OCI-LY7 (cell line): ENCODE results near the gene DIP2C. TPM values are rescaled to one million over a fixed set of nuclear protein-coding genes. Genes with fewer than 3 reads are reported as not detected.
A peak's percentile ranks its signal among the peaks of the same experiment; 100 is the strongest.

Source experiments
- BruUV-seq: library from RNA; stranded (reverse); fragments of 400-500 nt; replicated peaks from 2 replicates; lab custom pipeline; 2021; lab: Mats Ljungman, UMichigan
- CTCF ChIA-PET: fragments of 300-600 bp; sonication (Branson Sonifier 250); formaldehyde crosslinking; loops from one replicate; lab custom pipeline; 2022; ENCODE audit warnings: antibody characterized with exemption; ENCODE audit not compliant: unreplicated experiment; lab: Charles Lee
- POLR2A ChIA-PET: fragments of 300-600 bp; sonication (Branson Sonifier 250); formaldehyde crosslinking; loops from one replicate; lab custom pipeline; 2022; ENCODE audit warnings: antibody characterized with exemption; lab: Charles Lee
- DNase-seq: peaks from one replicate; pipeline ENCODE4 v3.0.0-alpha.2; 2015; ENCODE audit warnings: low spot score
- H2AFZ ChIP-seq: fragments of 200-600 bp; sonication (generic), shearing (Covaris generic); 2 replicates; pipeline ENCODE4 v1.6.1; 2014; ENCODE audit warnings: mild to moderate bottlenecking, antibody characterized with exemption, low read length, moderate library complexity
- H3K27ac ChIP-seq: fragments of 200-600 bp; sonication (generic); 2 replicates; pipeline ENCODE4 v1.5.1; 2014; ENCODE audit warnings: mixed run types, low read depth, mild to moderate bottlenecking, moderate library complexity, low read length, inconsistent platforms; ENCODE audit not compliant: poor library complexity, severe bottlenecking
- H3K36me3 ChIP-seq: fragments of 200-600 bp; sonication (generic); 2 replicates; pipeline ENCODE4 v1.6.1; 2014; ENCODE audit warnings: mild to moderate bottlenecking, antibody characterized with exemption, low read length, moderate library complexity, mixed read lengths; ENCODE audit not compliant: insufficient read depth
- H3K4me1 ChIP-seq: fragments of 200-600 bp; sonication (generic); 2 replicates; pipeline ENCODE4 v1.5.1; 2014; ENCODE audit warnings: mild to moderate bottlenecking, low read length; ENCODE audit not compliant: insufficient read depth, poor library complexity, severe bottlenecking
- H3K4me2 ChIP-seq: fragments of 200-600 bp; sonication (generic); 2 replicates; pipeline ENCODE4 v1.6.1; 2014; ENCODE audit warnings: mild to moderate bottlenecking, low read length
- H3K4me3 ChIP-seq: fragments of 200-600 bp; sonication (generic); 2 replicates; pipeline ENCODE4 v1.5.1; 2014; ENCODE audit warnings: mild to moderate bottlenecking, low read depth, low read length; ENCODE audit not compliant: poor library complexity, severe bottlenecking
- H3K79me2 ChIP-seq: fragments of 200-600 bp; sonication (generic); 2 replicates; pipeline ENCODE4 v1.6.1; 2016; ENCODE audit warnings: low read depth, mild to moderate bottlenecking, low read length, moderate library complexity, mixed read lengths; ENCODE audit not compliant: insufficient read depth
- H3K9me2 ChIP-seq: fragments of 200-600 bp; sonication (generic); 2 replicates; pipeline ENCODE4 v1.6.1; 2016; ENCODE audit warnings: mild to moderate bottlenecking, low read length, mixed read lengths; ENCODE audit not compliant: insufficient read depth
- H3K9me3 ChIP-seq: fragments of 200-600 bp; sonication (generic); 2 replicates; pipeline ENCODE4 v1.6.1; 2014; ENCODE audit warnings: mild to moderate bottlenecking, mixed run types, low read length, mixed read lengths
- H4K20me1 ChIP-seq: fragments of 200-600 bp; sonication (generic); 2 replicates; pipeline ENCODE4 v1.6.1; 2014; ENCODE audit warnings: mild to moderate bottlenecking, antibody characterized with exemption, low read length, moderate library complexity, mixed read lengths; ENCODE audit not compliant: insufficient read depth
- CTCF ChIP-seq: fragments of 200-600 bp; sonication (generic); conservative IDR thresholded peaks from 2 replicates; pipeline ENCODE4 v1.5.1; 2014; ENCODE audit warnings: mild to moderate bottlenecking, antibody characterized with exemption, low read length, moderate library complexity, mixed read lengths
- EZH2phosphoT487 ChIP-seq: fragments of 200-600 bp; sonication (generic); IDR thresholded peaks from 2 replicates; pipeline ENCODE4 v1.6.1; 2018; ENCODE audit warnings: low read depth, borderline replicate concordance, mild to moderate bottlenecking, mixed run types, antibody characterized with exemption, low read length, moderate library complexity, mixed read lengths
- intact Hi-C: fragments of 100-400 bp; cut with micrococcal nuclease; formaldehyde crosslinking; loops from one replicate; pipeline ENCODE4 v1.10.0; 2022; ENCODE audit not compliant: unreplicated experiment
- total RNA-seq, 2 experiments: library from RNA; depleted of rRNA in 1 of 2; stranded (reverse); fragments of >200 nt in 1 of 2; shearing (Covaris generic) in 1 of 2; gene quantifications; 2 replicates each; pipeline ENCODE4 v1.2.3, GENCODE V29; 2014 to 2022

The DIP2C gene
- total RNA-seq, 2 experiments from 2014 or later = 10.9 to 29.5 TPM

- BruUV-seq = no TSS peak
- H3K27ac ChIP-seq = peak overlapping the region; percentile 96
- TF ChIP-seq CTCF = no peak
- no peak for TF ChIP-seq EZH2phosphoT487
- peaks cover 31% of the 10 kb centered on the region for H3K36me3 ChIP-seq
- intact Hi-C loops = loop anchor here (1.0 to 2.0 kb wide), 2 partner anchors 17 to 208 kb away; no protein-coding TSS in a partner anchor
- peak overlapping the region; percentile 58 for H3K4me3 ChIP-seq
- peak overlapping the region; percentile 77 for H3K4me2 ChIP-seq
- peak overlapping the region; percentile 0; the same call in 1 of the 2 replicates for H2AFZ ChIP-seq
- DNase-seq = peak; percentile 91
- ChIA-PET POLR2A (interaction anchor here (0.7 to 2.7 kb wide), 12 partner anchors 9 to 205 kb away, joined by 3 to 15 read pairs (median 4); no protein-coding TSS in a partner anchor), CTCF (interaction anchor here (0.6 to 1.6 kb wide), 4 partner anchors 10 to 176 kb away, joined by 3 to 4 read pairs (median 4); no protein-coding TSS in a partner anchor)
- H3K4me1 ChIP-seq = peaks cover 94% of the 10 kb centered on the region
- H3K9me3 ChIP-seq = no peaks in the 10 kb centered on the region
- no peaks in the 10 kb centered on the region for H3K9me2 ChIP-seq
- H3K79me2 ChIP-seq = no peaks in the 10 kb centered on the region
- no peaks in the 10 kb centered on the region for H4K20me1 ChIP-seq
Measured at GRCh38 chr10:306675-307185, 382.7 kb downstream of the DIP2C start.

GRCh38 chr10:306007-306674 lies 383.3 kb downstream of the DIP2C start:
- no TSS peak for BruUV-seq
- intact Hi-C loops = loop anchor here (2.0 kb wide), 1 partner anchor 209 kb away; no protein-coding TSS in a partner anchor
- no peak for TF ChIP-seq EZH2phosphoT487
- no peak for TF ChIP-seq CTCF
- Histone ChIP-seq H3K79me2 (no peaks in the 10 kb centered on the region), H3K27ac (peak overlapping the region; percentile 96), H2AFZ (peak overlapping the region; percentile 0; the same call in 1 of the 2 replicates), H3K4me3 (peak overlapping the region; percentile 58), H3K36me3 (peaks cover 37% of the 10 kb centered on the region), H3K9me2 (no peaks in the 10 kb centered on the region), H4K20me1 (no peaks in the 10 kb centered on the region), H3K4me2 (peak overlapping the region; percentile 77), H3K9me3 (no peaks in the 10 kb centered on the region), H3K4me1 (peaks cover 94% of the 10 kb centered on the region)
- POLR2A ChIA-PET = interaction anchor here (0.7 to 2.7 kb wide), 11 partner anchors 9 to 205 kb away, joined by 3 to 15 read pairs (median 4); no protein-coding TSS in a partner anchor
- peak; percentile 57 for DNase-seq
- CTCF ChIA-PET = interaction anchor here (0.6 to 1.6 kb wide), 4 partner anchors 11 to 176 kb away, joined by 3 to 4 read pairs (median 4); no protein-coding TSS in a partner anchor
